K562 (cell line): ENCODE results near the gene ADAMTS14. TPM values are rescaled to one million over a fixed set of nuclear protein-coding genes. Genes with fewer than 3 reads are reported as not detected.

Experiments
- ATF1 ChIP-seq, 2 experiments: fragments of 450-650 bp in 1 of 2; IDR thresholded peaks; 2 replicates each; pipeline ENCODE4 v1.6.1; 2016; ENCODE audit warnings: missing compliant biosample characterization in 1 of 2, missing genetic modification characterization in 1 of 2
- DDX20 ChIP-seq: fragments of 450-650 bp; IDR thresholded peaks from 2 replicates; pipeline ENCODE4 v1.6.1; 2016; ENCODE audit warnings: missing genetic modification characterization, low read depth, mild to moderate bottlenecking, missing compliant biosample characterization, moderate library complexity
- EGR1 ChIP-seq: fragments of 450-650 bp; conservative IDR thresholded peaks from 2 replicates; pipeline ENCODE4 v1.6.1; 2017; ENCODE audit warnings: mild to moderate bottlenecking
- HMG20B ChIP-seq: fragments of 250-450 bp; sonication (Bioruptor Pico); IDR thresholded peaks from 2 replicates; pipeline ENCODE4 v1.5.0; 2021; ENCODE audit warnings: mild to moderate bottlenecking
- MAFG ChIP-seq: fragments of 450-650 bp; conservative IDR thresholded peaks from 2 replicates; pipeline ENCODE4 v1.6.1; 2016; ENCODE audit warnings: missing genetic modification characterization, missing compliant biosample characterization
- MYBL2 ChIP-seq, 2 experiments: fragments of 450-650 bp in 1 of 2; sonication (generic) in 1 of 2; formaldehyde crosslinking in 1 of 2; IDR thresholded peaks; 2 replicates each; pipeline versions ENCODE4 v1.6.1 to v1.8.1; 2017 to 2022; ENCODE audit warnings: borderline replicate concordance in 1 of 2, inconsistent platforms in 1 of 2, low read depth in 1 of 2, mild to moderate bottlenecking in 1 of 2, missing genetic modification reagents in 1 of 2, moderate library complexity in 1 of 2
- MYC ChIP-seq, 2 experiments: fragments of 250-450 bp in 1 of 2; sonication (Bioruptor Pico) in 1 of 2; IDR thresholded peaks; 2 replicates each; pipeline versions ENCODE4 v1.5.1 to v1.6.1; 2012 to 2021; ENCODE audit warnings: low read depth in 2 of 2, borderline replicate concordance in 1 of 2, improper control_type of control experiment in 1 of 2, low read length in 1 of 2, mild to moderate bottlenecking in 1 of 2, moderate library complexity in 1 of 2
- SLC30A9 ChIP-seq: fragments of 250-450 bp; sonication (Bioruptor Pico); IDR thresholded peaks from 2 replicates; pipeline ENCODE4 v1.8.0; 2022; ENCODE audit warnings: mild to moderate bottlenecking, moderate library complexity
- SREBF2 ChIP-seq: sonication (generic); formaldehyde crosslinking; IDR thresholded peaks from 2 replicates; pipeline ENCODE4 v1.4.0; 2020; ENCODE audit warnings: mild to moderate bottlenecking, missing genetic modification reagents
- TSC22D4 ChIP-seq: fragments of 450-650 bp; IDR thresholded peaks from 2 replicates; pipeline ENCODE4 v1.6.1; 2016; ENCODE audit warnings: missing genetic modification characterization, missing biosample characterization, control low read depth
- ZNF212 ChIP-seq: fragments of 450-650 bp; formaldehyde crosslinking; IDR thresholded peaks from 2 replicates; pipeline ENCODE4 v1.4.0; 2020; ENCODE audit warnings: mild to moderate bottlenecking
- ZNF239 ChIP-seq: fragments of 250-450 bp; sonication (Bioruptor Pico); IDR thresholded peaks from 2 replicates; pipeline ENCODE4 v1.4.0; 2020; ENCODE audit warnings: mild to moderate bottlenecking
- polyA plus RNA-seq, 8 experiments: library from polyadenylated mRNA; depleted of rRNA in 4 of 8; stranded (reverse) in 5 of 8; unstranded in 3 of 8; fragments of >200 nt; fragmentation: Nextera tagmentation in 2 of 8; fragmentation: Illumina TruSeq in 1 of 8; extraction: Ambion mirVana in 2 of 8; extraction: Trizol in 1 of 8; gene quantifications; 2 replicates each; pipeline versions ENCODE4 v1.2.1 to v1.2.3, GENCODE V29; 2011 to 2014; ENCODE audit warnings: inconsistent platforms in 1 of 8, missing spikeins in 1 of 8
- total RNA-seq, 7 experiments: library from RNA; depleted of rRNA in 6 of 7; stranded (reverse); fragments of >200 nt in 6 of 7; fragmentation: Illumina TruSeq in 2 of 7; extraction: Trizol in 2 of 7; gene quantifications; 2 replicates each; pipeline versions ENCODE4 v1.2.1 to v1.2.3, GENCODE V29; 2011 to 2021; ENCODE audit warnings: low replicate concordance in 1 of 7
- TF ChIP-seq, protein P1 (sequence below): fragments of 250-450 bp; sonication (Bioruptor Pico); IDR thresholded peaks from 2 replicates; pipeline ENCODE4 v1.5.0; 2020; ENCODE audit warnings: mild to moderate bottlenecking, borderline replicate concordance
- TF ChIP-seq, protein P2 (sequence below), 2 experiments: fragments of 450-650 bp in 1 of 2; sonication (generic) in 1 of 2; formaldehyde crosslinking; conservative IDR thresholded peaks; 2 replicates each; pipeline versions ENCODE4 v1.4.0 to v1.8.1; 2020 to 2022; ENCODE audit warnings: mild to moderate bottlenecking in 1 of 2, missing genetic modification reagents in 1 of 2
- TF ChIP-seq, protein P3 (sequence below): sonication (generic); formaldehyde crosslinking; IDR thresholded peaks from 2 replicates; pipeline ENCODE4 v1.8.0; 2022; ENCODE audit warnings: missing genetic modification reagents, mild to moderate bottlenecking, borderline replicate concordance
- TF ChIP-seq, protein P4 (sequence below): fragments of 450-650 bp; IDR thresholded peaks from 2 replicates; pipeline ENCODE4 v1.6.1; 2016
- TF ChIP-seq, protein P5 (sequence below): fragments of 250-450 bp; sonication (Bioruptor Pico); IDR thresholded peaks from 2 replicates; pipeline ENCODE4 v1.6.1; 2021; ENCODE audit warnings: mild to moderate bottlenecking

ADAMTS14 gene
- total and polyA plus RNA-seq, 9 of the 15 experiments (the other 6 are each of a cell fraction or from before 2014, with no cell fraction given), result 0.04 to 37.4 (median 15.9) TPM

DNA sequence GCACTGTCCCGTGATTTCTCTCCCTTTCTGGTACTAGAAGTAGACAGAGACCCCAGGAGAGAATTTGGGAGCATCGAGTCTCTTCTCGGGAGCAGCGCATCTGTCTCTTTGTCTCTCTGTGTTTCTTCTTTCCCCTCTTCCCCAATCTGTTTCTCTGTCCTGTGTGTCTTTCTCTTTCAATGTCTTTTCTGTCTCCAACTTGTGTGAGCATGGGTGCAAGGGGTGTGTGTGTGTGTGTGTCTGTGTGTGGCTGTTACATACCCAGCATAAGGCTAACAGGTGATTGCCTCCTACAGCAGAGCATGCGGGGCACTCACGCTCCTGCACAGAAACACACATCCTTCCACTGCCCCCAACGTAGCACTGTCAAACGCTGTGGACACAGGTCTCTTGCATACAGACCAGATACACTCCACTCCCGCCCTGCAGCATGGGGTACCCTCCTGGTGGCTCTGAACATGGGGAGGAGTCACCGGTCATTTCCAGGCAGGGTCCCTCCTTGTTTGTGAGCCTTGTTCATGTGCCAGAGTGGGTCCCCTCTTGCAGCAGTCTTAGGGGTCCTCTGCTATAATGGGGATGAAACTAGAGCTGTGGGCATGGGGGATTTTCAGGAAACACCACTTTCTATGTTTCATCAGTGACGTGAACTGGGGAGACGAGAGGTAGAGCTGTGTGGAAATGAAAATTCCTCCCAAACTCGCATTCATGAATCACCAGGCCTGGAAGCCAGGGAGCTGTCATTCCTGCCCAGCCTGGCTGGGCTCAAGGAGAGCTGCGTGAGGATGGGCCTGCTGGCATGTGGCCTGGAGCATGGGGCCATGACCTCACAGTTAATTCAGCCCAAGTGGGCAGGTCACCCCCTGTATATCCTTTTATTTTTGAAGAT is 980 bp downstream of the ADAMTS14 start (continued):
- TF ChIP-seq, protein P1, sequence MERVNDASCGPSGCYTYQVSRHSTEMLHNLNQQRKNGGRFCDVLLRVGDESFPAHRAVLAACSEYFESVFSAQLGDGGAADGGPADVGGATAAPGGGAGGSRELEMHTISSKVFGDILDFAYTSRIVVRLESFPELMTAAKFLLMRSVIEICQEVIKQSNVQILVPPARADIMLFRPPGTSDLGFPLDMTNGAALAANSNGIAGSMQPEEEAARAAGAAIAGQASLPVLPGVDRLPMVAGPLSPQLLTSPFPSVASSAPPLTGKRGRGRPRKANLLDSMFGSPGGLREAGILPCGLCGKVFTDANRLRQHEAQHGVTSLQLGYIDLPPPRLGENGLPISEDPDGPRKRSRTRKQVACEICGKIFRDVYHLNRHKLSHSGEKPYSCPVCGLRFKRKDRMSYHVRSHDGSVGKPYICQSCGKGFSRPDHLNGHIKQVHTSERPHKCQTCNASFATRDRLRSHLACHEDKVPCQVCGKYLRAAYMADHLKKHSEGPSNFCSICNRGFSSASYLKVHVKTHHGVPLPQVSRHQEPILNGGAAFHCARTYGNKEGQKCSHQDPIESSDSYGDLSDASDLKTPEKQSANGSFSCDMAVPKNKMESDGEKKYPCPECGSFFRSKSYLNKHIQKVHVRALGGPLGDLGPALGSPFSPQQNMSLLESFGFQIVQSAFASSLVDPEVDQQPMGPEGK (CRISPR knock-in tag), result 0 out of 2 replicates have a peak, but pooled peaks have one; percentile 63
- TF ChIP-seq, protein P2, sequence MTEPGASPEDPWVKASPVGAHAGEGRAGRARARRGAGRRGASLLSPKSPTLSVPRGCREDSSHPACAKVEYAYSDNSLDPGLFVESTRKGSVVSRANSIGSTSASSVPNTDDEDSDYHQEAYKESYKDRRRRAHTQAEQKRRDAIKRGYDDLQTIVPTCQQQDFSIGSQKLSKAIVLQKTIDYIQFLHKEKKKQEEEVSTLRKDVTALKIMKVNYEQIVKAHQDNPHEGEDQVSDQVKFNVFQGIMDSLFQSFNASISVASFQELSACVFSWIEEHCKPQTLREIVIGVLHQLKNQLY (CRISPR knock-in tag; conservative IDR thresholded peaks at IDR 0.05), result no peak
- TF ChIP-seq, protein P3, sequence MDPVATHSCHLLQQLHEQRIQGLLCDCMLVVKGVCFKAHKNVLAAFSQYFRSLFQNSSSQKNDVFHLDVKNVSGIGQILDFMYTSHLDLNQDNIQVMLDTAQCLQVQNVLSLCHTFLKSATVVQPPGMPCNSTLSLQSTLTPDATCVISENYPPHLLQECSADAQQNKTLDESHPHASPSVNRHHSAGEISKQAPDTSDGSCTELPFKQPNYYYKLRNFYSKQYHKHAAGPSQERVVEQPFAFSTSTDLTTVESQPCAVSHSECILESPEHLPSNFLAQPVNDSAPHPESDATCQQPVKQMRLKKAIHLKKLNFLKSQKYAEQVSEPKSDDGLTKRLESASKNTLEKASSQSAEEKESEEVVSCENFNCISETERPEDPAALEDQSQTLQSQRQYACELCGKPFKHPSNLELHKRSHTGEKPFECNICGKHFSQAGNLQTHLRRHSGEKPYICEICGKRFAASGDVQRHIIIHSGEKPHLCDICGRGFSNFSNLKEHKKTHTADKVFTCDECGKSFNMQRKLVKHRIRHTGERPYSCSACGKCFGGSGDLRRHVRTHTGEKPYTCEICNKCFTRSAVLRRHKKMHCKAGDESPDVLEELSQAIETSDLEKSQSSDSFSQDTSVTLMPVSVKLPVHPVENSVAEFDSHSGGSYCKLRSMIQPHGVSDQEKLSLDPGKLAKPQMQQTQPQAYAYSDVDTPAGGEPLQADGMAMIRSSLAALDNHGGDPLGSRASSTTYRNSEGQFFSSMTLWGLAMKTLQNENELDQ (CRISPR knock-in tag), result no peak
- no peak for TF ChIP-seq MYBL2 (IDR thresholded peaks at IDR 0.05; ENCODE audit: low read depth)
- no peak for TF ChIP-seq MYBL2 (CRISPR knock-in tag; IDR thresholded peaks at IDR 0.05; ENCODE audit: borderline replicate concordance)
- no peak for TF ChIP-seq ZNF212 (CRISPR knock-in tag)
- TF ChIP-seq, protein P4, sequence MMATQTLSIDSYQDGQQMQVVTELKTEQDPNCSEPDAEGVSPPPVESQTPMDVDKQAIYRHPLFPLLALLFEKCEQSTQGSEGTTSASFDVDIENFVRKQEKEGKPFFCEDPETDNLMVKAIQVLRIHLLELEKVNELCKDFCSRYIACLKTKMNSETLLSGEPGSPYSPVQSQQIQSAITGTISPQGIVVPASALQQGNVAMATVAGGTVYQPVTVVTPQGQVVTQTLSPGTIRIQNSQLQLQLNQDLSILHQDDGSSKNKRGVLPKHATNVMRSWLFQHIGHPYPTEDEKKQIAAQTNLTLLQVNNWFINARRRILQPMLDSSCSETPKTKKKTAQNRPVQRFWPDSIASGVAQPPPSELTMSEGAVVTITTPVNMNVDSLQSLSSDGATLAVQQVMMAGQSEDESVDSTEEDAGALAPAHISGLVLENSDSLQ, result no peak
- TF ChIP-seq MYC (IDR thresholded peaks at IDR 0.05; ENCODE audit: low read depth, low read length), result no peak
- TF ChIP-seq MYC (CRISPR knock-in tag; IDR thresholded peaks at IDR 0.05; ENCODE audit: borderline replicate concordance, low read depth), result no peak
- TF ChIP-seq EGR1, result no peak
- TF ChIP-seq SLC30A9 (CRISPR knock-in tag), result no peak
- TF ChIP-seq, protein P5, sequence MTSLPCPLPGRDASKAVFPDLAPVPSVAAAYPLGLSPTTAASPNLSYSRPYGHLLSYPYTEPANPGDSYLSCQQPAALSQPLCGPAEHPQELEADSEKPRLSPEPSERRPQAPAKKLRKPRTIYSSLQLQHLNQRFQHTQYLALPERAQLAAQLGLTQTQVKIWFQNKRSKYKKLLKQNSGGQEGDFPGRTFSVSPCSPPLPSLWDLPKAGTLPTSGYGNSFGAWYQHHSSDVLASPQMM (CRISPR knock-in tag), result no peak
- TF ChIP-seq ATF1 (CRISPR knock-in tag; IDR thresholded peaks at IDR 0.05), result no peak
- peak; percentile 14; the same call in 1 of the 2 replicates for TF ChIP-seq ATF1 (tag; IDR thresholded peaks at IDR 0.05)
- TF ChIP-seq MAFG (tag), result no peak
- 0 out of 2 replicates have a peak, but pooled peaks have one; percentile 79 for TF ChIP-seq SREBF2
- TF ChIP-seq TSC22D4, result no peak
- TF ChIP-seq HMG20B (CRISPR knock-in tag), result no peak
- no peak; the same call in 1 of the 2 replicates for TF ChIP-seq ZNF239 (CRISPR knock-in tag)
- TF ChIP-seq DDX20 (tag), result no peak
